HepG2 (cell line): Measurements from ENCODE around the gene TMEM108. TPM values are rescaled to one million over a fixed set of nuclear protein-coding genes. Genes with fewer than 3 reads are reported as not detected.

ENCODE experiments used
- ZBTB40 ChIP-seq, 2 experiments: fragments of 450-650 bp in 1 of 2; sonication (generic) in 1 of 2; formaldehyde crosslinking in 1 of 2; IDR thresholded peaks; 2 replicates each; pipeline versions ENCODE4 v1.6.1 to v1.8.0; 2016 to 2022; ENCODE audit warnings: antibody characterized with exemption in 1 of 2, mild to moderate bottlenecking in 1 of 2, missing genetic modification reagents in 1 of 2
- ZNF260 ChIP-seq: sonication (generic); formaldehyde crosslinking; IDR thresholded peaks from 2 replicates; pipeline ENCODE4 v1.4.0; 2020; ENCODE audit warnings: missing genetic modification reagents, low read depth, mild to moderate bottlenecking, borderline replicate concordance
- polyA plus RNA-seq, 8 experiments: library from polyadenylated mRNA; depleted of rRNA in 3 of 8; stranded (reverse) in 7 of 8; unstranded in 1 of 8; fragments of >200 nt; fragmentation: Illumina TruSeq in 4 of 8; extraction: Trizol in 4 of 8; gene quantifications; 2 replicates each; pipeline versions ENCODE4 v1.2.1 to v1.2.3, GENCODE V29; 2011 to 2016; ENCODE audit warnings: low read depth in 4 of 8, missing spikeins in 1 of 8, mixed read lengths in 1 of 8; ENCODE audit not compliant: insufficient read depth in 1 of 8
- total RNA-seq, 5 experiments: library from RNA; depleted of rRNA; stranded (reverse); fragments of >200 nt; fragmentation: Illumina TruSeq; extraction: Trizol; gene quantifications; 2 replicates each; pipeline ENCODE4 v1.2.3, GENCODE V29; 2016; ENCODE audit warnings: low read depth in 1 of 5

Gene TMEM108
- total and polyA plus RNA-seq, 2 of the 13 experiments (the other 11 are each of a cell fraction or from before 2014, with no cell fraction given): not detected

GRCh38 chr3:133113526-133113925 lies 75.3 kb downstream of the TMEM108 start (continued):
- TF ChIP-seq ZBTB40 (IDR thresholded peaks at IDR 0.05): no peak
- TF ChIP-seq ZBTB40 (CRISPR knock-in tag; IDR thresholded peaks at IDR 0.05): no peak
- no peak for TF ChIP-seq ZNF260 (CRISPR knock-in tag)
